ENCODE measurements around the gene CCT6A.
"Not testable (repeated sequence)": the region's sequence is repeated elsewhere in the genome, so short reads cannot be mapped to it uniquely, and the experiment has no call there.

The CCT6A gene

DNA sequence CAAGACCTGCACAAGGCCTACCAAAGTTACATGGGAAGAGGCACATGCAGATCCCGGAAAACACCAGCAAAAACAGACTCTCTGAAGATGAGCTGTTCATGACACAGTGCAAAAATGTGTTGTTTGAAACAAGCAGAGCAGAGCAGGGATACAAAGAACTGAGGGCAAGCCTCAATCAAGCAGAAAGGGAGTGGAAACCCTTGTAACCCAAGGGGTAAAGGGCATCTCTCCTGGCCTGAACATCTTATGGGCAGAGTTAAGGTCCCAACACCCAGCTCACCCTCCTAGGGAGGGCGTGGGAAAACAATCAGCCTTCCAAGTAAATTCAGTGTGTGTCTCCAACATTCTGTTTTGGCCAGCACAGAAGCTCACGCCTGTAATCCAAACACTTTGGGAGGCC lies 10.8 kb upstream of the CCT6A start:
- Mint-ChIP-seq H3K27me3 (no peaks in the 10 kb centered on the region), H3K9me3 (ENCODE audit: low read depth) (no peaks in the 10 kb centered on the region), H3K4me3 (no peak overlapping the region), H3K27ac (no peak overlapping the region), H3K4me1 (ENCODE audit: low read depth) (no peaks in the 10 kb centered on the region), H3K36me3 (no peaks in the 10 kb centered on the region)

DNA sequence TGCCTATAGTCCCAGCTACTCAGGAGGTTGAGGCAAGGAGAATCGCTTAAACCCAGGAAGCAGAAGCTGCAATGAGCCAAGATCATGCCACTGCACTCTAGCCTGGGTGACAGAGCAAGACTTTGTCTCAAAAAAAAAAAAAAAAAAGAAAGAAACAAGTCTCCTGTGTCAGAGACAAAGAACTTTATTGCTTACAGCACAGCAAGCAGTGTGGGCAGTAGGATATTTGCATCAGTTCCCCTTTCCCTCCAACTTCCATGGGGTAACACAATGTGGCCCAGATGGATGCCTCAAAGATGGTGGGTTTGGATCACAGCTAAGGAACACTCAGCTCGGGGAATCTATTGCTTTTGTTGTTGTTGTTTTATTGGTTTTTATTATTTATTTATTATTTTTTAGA lies 5.8 kb upstream of the CCT6A start:
- H3K4me3 Mint-ChIP-seq; H3K9me3 Mint-ChIP-seq (ENCODE audit: low read depth); H3K36me3 Mint-ChIP-seq; H3K27ac Mint-ChIP-seq; H3K27me3 Mint-ChIP-seq: not testable (repeated sequence)
- H3K4me1 Mint-ChIP-seq (ENCODE audit: low read depth): peaks cover 10% of the 10 kb centered on the region

DNA sequence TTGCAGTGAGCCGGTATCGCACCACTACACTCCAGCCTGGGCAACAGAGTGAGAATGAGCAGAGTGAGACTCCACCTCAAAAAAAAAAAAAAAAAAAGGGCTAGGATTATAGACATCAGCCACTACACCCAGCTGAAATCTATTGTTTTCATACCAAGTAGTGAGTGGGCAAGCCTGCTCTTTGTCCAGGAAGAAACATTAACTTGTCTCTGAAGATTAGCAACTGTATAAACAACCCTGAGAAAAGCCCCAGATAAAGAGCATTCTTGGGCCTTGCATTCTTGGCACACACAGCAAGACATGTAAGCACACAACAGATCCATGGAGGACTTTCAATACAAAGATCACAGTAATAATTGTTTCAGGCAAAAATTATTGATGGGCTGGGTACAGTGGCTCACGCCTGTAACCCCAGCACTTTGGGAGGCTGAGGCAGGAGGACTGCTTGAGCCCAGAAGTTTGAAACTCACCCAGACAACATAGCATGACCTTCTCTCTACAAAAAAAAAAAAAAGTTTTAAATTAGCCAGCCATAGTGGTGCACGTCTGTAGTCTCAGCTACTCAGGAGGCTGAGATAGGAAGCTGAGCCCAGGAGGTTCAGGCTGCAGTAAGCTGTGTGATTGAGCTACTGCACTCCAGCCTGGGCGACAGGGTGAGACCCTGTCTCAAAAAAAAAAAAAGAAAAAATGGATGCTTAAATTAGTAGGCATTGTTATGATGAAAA lies 4.7 kb upstream of the CCT6A start:
- Mint-ChIP-seq H3K27me3 (no peaks in the 10 kb centered on the region), H3K9me3 (ENCODE audit: low read depth) (no peaks in the 10 kb centered on the region), H3K27ac (peak overlapping the region; percentile 22), H3K36me3 (peaks cover 2% of the 10 kb centered on the region), H3K4me3 (no peak overlapping the region), H3K4me1 (ENCODE audit: low read depth) (peaks cover 14% of the 10 kb centered on the region)

DNA sequence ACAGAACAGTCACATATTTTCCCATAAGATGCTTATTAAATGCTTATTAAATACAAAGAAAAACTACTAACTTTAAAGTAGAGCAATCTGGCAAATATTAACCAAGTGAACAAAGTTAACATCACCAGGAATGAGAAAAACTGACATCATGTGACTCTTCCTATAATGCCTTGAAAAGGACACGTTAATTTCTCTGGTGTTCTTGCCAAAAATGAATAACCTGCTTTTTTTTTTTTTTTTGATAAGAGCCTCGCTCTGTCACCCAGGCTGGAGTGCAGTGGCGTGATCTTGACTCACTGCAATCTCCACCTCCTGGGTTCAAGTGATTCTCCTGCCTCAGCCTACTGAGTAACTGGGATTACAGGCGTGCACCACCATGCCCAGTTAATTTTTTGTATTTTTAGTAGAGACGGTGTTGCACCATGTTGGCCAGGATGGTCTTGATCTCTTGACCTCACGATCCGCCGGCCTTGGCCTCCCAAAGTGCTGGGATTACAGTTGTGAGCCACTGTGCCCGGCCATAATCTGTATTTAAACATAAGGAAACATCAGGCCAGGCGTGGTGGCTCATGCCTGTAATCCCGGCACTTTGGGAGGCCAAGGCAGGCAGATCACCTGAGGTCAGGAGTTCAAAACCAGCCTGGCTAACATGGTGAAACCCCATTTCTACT lies 4.0 kb upstream of the CCT6A start:
- not testable (repeated sequence) for H3K27me3 Mint-ChIP-seq; H3K9me3 Mint-ChIP-seq (ENCODE audit: low read depth); H3K36me3 Mint-ChIP-seq; H3K4me3 Mint-ChIP-seq
- Mint-ChIP-seq H3K4me1 (ENCODE audit: low read depth) (peaks cover 14% of the 10 kb centered on the region), H3K27ac (peak overlapping the region; percentile 22)

DNA sequence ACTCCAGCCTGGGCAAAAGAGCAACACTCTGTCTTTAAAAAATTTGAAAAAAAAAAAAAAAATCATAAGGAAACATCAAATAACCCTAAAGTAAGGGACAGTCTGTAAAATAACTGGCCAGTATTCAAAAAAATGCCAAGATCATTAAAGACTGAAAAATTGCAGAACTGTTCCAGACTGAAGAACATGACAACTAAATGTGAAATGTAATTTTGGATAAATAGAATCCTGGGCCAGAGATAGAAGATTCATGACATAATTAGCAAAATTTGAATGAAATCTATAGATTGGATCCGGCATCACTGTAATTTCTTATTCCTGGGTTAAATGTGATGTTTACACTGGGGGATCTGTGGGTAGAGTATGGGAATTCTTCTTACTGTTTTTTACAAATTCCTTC lies 3.3 kb upstream of the CCT6A start:
- Mint-ChIP-seq H3K9me3 (ENCODE audit: low read depth) (no peaks in the 10 kb centered on the region), H3K27me3 (no peaks in the 10 kb centered on the region), H3K4me3 (no peak overlapping the region), H3K27ac (no peak overlapping the region), H3K4me1 (ENCODE audit: low read depth) (peaks cover 19% of the 10 kb centered on the region), H3K36me3 (peaks cover 2% of the 10 kb centered on the region)

DNA sequence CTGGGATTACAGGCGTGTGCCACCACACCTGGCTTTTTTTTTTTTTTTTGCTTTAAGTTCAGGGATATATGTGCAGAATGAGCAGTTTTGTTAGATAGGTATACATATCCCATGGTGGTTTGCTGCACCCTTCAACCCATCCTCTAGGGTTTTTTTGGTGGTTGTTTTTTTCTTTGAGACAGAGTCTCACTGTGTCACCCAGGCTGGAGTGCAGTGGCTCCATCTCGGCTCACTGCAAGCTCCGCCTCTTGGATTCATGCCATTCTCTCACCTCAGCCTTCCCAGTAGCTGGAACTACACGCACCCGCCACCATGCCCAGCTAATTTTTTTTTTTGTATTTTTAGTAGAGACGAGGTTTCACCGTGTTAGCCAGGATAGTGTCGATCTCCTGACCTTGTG lies 2.8 kb upstream of the CCT6A start:
- peaks cover 24% of the 10 kb centered on the region for H3K4me1 Mint-ChIP-seq (ENCODE audit: low read depth)
- H3K9me3 Mint-ChIP-seq (ENCODE audit: low read depth); H3K4me3 Mint-ChIP-seq; H3K27me3 Mint-ChIP-seq; H3K27ac Mint-ChIP-seq; H3K36me3 Mint-ChIP-seq: not testable (repeated sequence)

DNA sequence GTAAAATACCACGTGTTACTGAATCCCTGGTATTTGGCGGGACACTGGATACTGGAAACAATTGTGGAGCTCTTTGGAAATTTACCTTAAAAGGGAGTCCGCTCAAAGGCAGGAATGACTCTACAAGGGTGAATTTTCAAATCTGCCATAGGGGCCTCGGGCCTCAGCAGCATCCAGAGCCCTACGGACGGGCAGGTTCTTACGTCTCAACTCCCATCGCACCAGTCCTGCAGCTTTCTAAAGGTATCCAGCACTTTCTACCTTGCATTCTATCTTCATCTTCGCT lies 569 bp upstream of the CCT6A start:
- Mint-ChIP-seq H3K4me3 (peak overlapping the region; percentile 99), H3K9me3 (ENCODE audit: low read depth) (no peaks in the 10 kb centered on the region), H3K27me3 (no peaks in the 10 kb centered on the region), H3K4me1 (ENCODE audit: low read depth) (peaks cover 42% of the 10 kb centered on the region), H3K27ac (peak overlapping the region; percentile 98), H3K36me3 (peaks cover 5% of the 10 kb centered on the region)

DNA sequence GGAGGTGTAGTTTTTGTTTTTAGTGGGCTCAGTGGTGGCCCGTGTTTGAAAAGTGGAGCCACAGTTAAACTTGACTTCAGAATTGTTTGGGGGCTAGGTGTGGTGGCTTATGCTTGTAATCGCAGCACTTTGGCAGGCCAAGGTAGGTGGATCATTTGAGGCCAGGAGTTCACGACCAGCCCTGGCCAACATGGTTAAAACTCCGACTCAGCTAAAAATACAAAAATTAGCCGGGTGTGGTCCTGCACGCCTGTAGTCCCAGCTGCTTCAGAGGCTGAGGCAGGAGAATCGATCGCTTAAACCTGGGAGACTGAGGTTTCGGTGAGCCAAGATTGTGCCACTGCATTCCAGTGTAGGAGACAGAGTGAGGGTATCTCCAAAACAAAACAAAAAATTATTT lies 1.8 kb downstream of the CCT6A start:
- no peaks in the 10 kb centered on the region for H3K27me3 Mint-ChIP-seq
- peaks cover 7% of the 10 kb centered on the region for H3K36me3 Mint-ChIP-seq
- peaks cover 52% of the 10 kb centered on the region for H3K4me1 Mint-ChIP-seq (ENCODE audit: low read depth)
- H3K27ac Mint-ChIP-seq: peak overlapping the region; percentile 54
- no peaks in the 10 kb centered on the region for H3K9me3 Mint-ChIP-seq (ENCODE audit: low read depth)
- H3K4me3 Mint-ChIP-seq: peak overlapping the region; percentile 99

DNA sequence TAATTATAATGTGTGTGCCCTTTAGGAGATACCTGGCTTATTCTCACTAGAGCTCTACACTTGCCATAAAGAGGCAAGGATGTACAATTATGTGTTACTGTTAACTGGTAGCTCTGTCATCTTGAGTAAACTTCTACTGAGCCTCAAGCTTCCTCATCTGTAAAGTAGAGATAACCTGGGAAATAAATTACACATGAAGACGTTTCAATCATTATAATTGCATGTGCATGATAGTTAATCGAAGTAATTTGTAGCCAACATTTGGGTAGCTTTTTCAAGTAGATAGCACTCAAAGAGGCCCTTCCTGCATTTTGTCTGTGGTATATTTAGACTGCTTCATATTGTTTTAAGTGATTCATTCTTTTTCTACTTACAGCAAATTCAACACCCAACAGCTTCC lies 2.4 kb downstream of the CCT6A start:
- H3K27me3 Mint-ChIP-seq: no peaks in the 10 kb centered on the region
- H3K36me3 Mint-ChIP-seq: peaks cover 7% of the 10 kb centered on the region
- H3K27ac Mint-ChIP-seq: peak overlapping the region; percentile 73
- peak overlapping the region; percentile 99 for H3K4me3 Mint-ChIP-seq
- no peaks in the 10 kb centered on the region for H3K9me3 Mint-ChIP-seq (ENCODE audit: low read depth)
- peaks cover 52% of the 10 kb centered on the region for H3K4me1 Mint-ChIP-seq (ENCODE audit: low read depth)

DNA sequence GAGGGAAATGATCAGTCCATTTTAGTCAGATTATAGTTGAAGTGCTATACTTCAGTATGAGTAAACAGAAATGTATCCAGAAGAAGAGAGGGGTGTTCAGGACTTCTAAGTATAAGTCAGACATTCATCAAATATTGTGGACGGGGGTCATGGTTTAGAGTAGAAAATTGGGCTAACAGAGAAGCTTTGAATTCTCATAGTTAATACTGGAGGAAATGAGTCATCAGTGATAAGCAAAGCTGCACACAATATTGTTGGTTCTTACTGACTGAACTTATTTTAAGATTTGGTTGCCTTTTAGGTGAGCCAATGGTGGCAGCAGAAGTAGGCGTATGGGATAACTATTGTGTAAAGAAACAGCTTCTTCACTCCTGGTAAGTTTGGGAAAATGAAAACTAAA lies 10.8 kb downstream of the CCT6A start:
- Mint-ChIP-seq H3K36me3 (peaks cover 16% of the 10 kb centered on the region), H3K4me1 (ENCODE audit: low read depth) (peaks cover 43% of the 10 kb centered on the region), H3K27ac (peak overlapping the region; percentile 90), H3K4me3 (peak overlapping the region; percentile 71), H3K27me3 (no peaks in the 10 kb centered on the region), H3K9me3 (ENCODE audit: low read depth) (no peaks in the 10 kb centered on the region)

DNA sequence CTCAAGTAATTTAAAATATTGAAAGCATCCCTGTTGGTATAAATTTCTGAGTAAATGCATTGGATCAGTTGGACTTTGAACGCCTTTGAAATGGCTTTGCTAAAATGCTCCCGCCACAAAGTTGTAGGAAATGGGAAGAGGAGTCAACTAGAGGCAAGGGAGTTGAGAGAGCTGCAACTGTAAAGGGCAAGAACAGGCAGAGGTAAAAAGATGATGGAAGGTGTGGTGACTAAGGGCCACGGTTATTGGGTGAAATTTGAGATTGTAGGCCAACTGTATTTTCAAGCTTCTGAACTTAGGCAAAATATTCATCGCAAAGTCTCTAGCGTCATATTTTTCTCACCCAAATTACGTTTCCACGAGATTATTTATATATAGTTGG lies 11.9 kb downstream of the CCT6A start:
- Mint-ChIP-seq H3K36me3 (peaks cover 16% of the 10 kb centered on the region), H3K4me1 (ENCODE audit: low read depth) (peaks cover 38% of the 10 kb centered on the region), H3K27ac (peak overlapping the region; percentile 84)

DNA sequence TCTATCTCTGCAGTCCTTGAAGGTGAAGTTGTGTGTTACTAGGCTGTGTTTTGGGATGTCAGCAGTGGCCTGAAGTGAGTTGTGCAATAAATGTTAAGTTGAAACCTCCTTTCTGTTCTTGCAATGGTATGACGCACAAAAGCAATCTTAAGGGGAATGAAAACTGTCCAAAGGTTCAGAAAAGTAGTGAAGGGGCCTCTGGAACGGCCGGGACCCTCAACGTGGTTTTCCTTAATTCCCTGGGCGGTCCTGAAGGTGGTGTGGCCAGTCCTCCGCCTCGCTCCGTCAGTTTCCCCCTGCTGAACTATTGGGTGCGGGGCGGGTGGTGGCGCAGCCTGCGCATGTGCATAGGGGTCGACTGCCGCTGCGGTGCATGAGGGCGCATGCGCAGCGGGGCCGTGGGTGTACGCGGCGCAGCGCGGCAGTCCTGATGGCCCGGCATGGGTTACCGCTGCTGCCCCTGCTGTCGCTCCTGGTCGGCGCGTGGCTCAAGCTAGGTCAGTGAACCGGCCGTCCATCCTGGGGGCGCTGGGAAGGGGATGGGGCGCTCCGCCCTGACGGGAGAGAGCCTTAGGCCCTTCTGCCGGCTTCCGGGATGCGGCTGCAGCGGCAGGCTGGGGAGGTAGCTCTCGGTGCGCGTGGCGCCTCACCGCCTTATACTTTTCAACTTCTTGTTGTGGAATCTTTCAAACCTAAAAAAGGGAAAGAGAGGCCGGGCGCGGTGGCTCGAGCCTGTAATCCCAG lies 12.5 kb downstream of the CCT6A start, which contains the start of gene SUMF2:
SUMF2 (plus strand) TSS at position 405 of the 744 bp plus-strand sequence; CDS start at position 431, 26 bp downstream.
- H3K36me3 Mint-ChIP-seq: peaks cover 18% of the 10 kb centered on the region
- H3K27ac Mint-ChIP-seq: peak within 1 kb of the TSS; percentile 84

More for the DNA sequence above, 11.9 kb downstream of the CCT6A start:
- Mint-ChIP-seq H3K27me3 (no peaks in the 10 kb centered on the region), H3K9me3 (ENCODE audit: low read depth) (no peaks in the 10 kb centered on the region), H3K4me3 (peak overlapping the region; percentile 94)

DNA sequence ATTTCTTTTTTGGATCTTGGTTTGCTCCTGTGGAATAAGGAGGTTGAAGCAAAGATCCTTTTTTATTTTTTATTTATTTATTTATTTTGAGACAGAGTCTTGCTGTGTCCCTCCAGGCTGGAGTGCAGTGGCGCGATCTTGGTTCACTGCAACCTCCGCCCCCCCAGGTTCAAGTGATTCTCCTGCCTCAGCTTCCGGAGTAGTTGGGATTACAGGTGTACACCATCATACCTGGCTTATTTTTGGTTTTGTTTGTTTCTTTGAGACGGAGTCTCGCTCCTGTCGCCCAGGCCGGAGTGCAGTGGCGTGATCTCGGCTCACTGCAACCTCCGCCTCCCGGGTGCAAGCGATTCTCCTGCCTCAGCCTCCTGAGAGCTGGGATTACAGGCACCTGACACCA lies 14.8 kb downstream of the CCT6A start:
- H3K36me3 Mint-ChIP-seq: peaks cover 21% of the 10 kb centered on the region
- not testable (repeated sequence) for H3K27ac Mint-ChIP-seq; H3K9me3 Mint-ChIP-seq (ENCODE audit: low read depth); H3K4me3 Mint-ChIP-seq; H3K27me3 Mint-ChIP-seq
- H3K4me1 Mint-ChIP-seq (ENCODE audit: low read depth): peaks cover 34% of the 10 kb centered on the region

More for the DNA sequence above, 12.5 kb downstream of the CCT6A start, which contains the start of gene SUMF2:
- Mint-ChIP-seq H3K4me3 (peak within 1 kb of the TSS; percentile 94), H3K9me3 (ENCODE audit: low read depth) (no peaks in the 10 kb centered on the region), H3K27me3 (no peaks in the 10 kb centered on the region), H3K4me1 (ENCODE audit: low read depth) (peaks cover 39% of the 10 kb centered on the region)

DNA sequence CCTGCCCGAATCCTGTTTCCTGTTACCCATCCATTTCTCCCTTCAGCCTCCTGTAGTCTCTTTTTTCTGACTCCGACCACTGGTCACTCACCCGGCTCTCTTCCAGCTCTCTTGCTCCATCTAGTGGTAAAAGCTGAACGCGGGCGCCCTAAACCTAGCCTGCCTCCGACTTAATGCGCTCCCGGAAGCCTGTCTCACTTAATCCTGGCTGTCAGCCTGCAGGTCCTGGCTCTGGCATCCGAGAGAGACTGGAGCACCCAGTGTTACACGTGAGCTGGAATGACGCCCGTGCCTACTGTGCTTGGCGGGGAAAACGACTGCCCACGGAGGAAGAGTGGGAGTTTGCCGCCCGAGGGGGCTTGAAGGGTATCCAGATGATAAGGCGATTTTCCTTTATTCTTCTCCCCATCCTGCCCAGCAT lies 22.8 kb downstream of the CCT6A start:
- Mint-ChIP-seq H3K36me3 (peaks cover 3% of the 10 kb centered on the region), H3K27me3 (no peaks in the 10 kb centered on the region), H3K4me1 (ENCODE audit: low read depth) (peaks cover 4% of the 10 kb centered on the region), H3K27ac (no peak overlapping the region), H3K9me3 (ENCODE audit: low read depth) (no peaks in the 10 kb centered on the region), H3K4me3 (no peak overlapping the region)

DNA sequence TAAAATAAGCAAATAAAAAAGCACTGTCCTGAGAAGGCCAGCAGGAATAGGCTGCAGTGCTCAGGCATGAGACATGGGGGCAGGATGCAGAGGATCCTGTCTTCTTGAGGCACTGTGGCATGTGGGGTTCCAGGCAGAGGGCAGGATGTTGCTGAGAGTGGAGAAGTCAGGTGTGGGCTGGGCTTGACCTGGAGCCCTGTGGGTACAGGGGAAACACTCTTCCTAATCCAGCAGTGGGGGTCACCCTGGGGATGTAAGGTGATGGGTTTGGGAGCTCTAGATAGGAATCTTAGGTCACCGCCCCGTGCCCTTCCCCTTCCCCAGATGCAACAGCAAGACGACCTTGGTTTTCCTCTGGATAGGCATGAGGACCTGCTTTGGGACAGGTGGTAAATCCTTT lies 26.1 kb downstream of the CCT6A start:
- H3K27me3 Mint-ChIP-seq: no peaks in the 10 kb centered on the region
- H3K27ac Mint-ChIP-seq: no peak overlapping the region
- H3K4me3 Mint-ChIP-seq: no peak overlapping the region
- H3K9me3 Mint-ChIP-seq (ENCODE audit: low read depth): no peaks in the 10 kb centered on the region
- H3K36me3 Mint-ChIP-seq: no peaks in the 10 kb centered on the region
- H3K4me1 Mint-ChIP-seq (ENCODE audit: low read depth): peaks cover 4% of the 10 kb centered on the region
